Measurements from ENCODE around the gene PPIL4. TPM values are rescaled to one million over a fixed set of nuclear protein-coding genes. Genes with fewer than 3 reads are reported as not detected.

The PPIL4 gene
- total and polyA plus RNA-seq, 4 donors: 37.3 to 52.5 (median 42.3) TPM

GRCh38 chr6:149565527-149566409 is 19.9 kb upstream of the PPIL4 start, which contains the start of gene GINM1:
GINM1 (plus strand) TSS chr6:149566375; CDS start chr6:149566415, 40 bp downstream.
- peaks cover 16% of the 10 kb centered on the region for H3K4me1 ChIP-seq (ENCODE audit: control insufficient read depth, insufficient read depth, low read length)
- WGBS (ENCODE audit: insufficient coverage): 0% methylated on average over 46 of the region's 59 CpGs
- DNase-seq (ENCODE audit: low read depth in 4 of 6, low spot score in 6 of 6): peak; percentile 85 to 98 (median 92)
- H3K27me3 ChIP-seq (ENCODE audit: control insufficient read depth, insufficient read depth, low read length): no peaks in the 10 kb centered on the region
- peaks cover 3% of the 10 kb centered on the region for H3K36me3 ChIP-seq (ENCODE audit: control insufficient read depth, insufficient read depth, low read length)
- peak within 1 kb of the TSS; percentile 78 for H3K27ac ChIP-seq (ENCODE audit: low read depth, low read length)
- peak within 1 kb of the TSS; percentile 81 for H3K4me3 ChIP-seq (ENCODE audit: low read depth, low read length)
- H3K9me3 ChIP-seq (ENCODE audit: control insufficient read depth, insufficient read depth, low read length): no peaks in the 10 kb centered on the region

GRCh38 chr6:149563928-149564325 is 18.1 kb upstream of the PPIL4 start:
- Histone ChIP-seq H3K27ac (ENCODE audit: low read depth, low read length) (no peak overlapping the region), H3K9me3 (ENCODE audit: control insufficient read depth, insufficient read depth, low read length) (no peaks in the 10 kb centered on the region), H3K4me3 (ENCODE audit: low read depth, low read length) (no peak overlapping the region), H3K27me3 (ENCODE audit: control insufficient read depth, insufficient read depth, low read length) (no peaks in the 10 kb centered on the region), H3K36me3 (ENCODE audit: control insufficient read depth, insufficient read depth, low read length) (peaks cover 3% of the 10 kb centered on the region), H3K4me1 (ENCODE audit: control insufficient read depth, insufficient read depth, low read length) (peaks cover 16% of the 10 kb centered on the region)
- 60% methylated on average over 1 of the region's 3 CpGs for WGBS (ENCODE audit: insufficient coverage)
- no peak for DNase-seq (ENCODE audit: low read depth in 4 of 6, low spot score in 6 of 6)

- Histone ChIP-seq H3K9me3 (ENCODE audit: control insufficient read depth, insufficient read depth, low read length) (no peaks in the 10 kb centered on the region), H3K27me3 (ENCODE audit: control insufficient read depth, insufficient read depth, low read length) (no peaks in the 10 kb centered on the region), H3K36me3 (ENCODE audit: control insufficient read depth, insufficient read depth, low read length) (peaks cover 3% of the 10 kb centered on the region), H3K4me3 (ENCODE audit: low read depth, low read length) (no peak overlapping the region), H3K27ac (ENCODE audit: low read depth, low read length) (no peak overlapping the region), H3K4me1 (ENCODE audit: control insufficient read depth, insufficient read depth, low read length) (peaks cover 16% of the 10 kb centered on the region)
- no peak for DNase-seq (ENCODE audit: low read depth in 4 of 6, low spot score in 6 of 6)
- 89% methylated on average over 3 of the region's 5 CpGs for WGBS (ENCODE audit: insufficient coverage)
Measured at GRCh38 chr6:149563203-149563927, 17.5 kb upstream of the PPIL4 start.

GRCh38 chr6:149560736-149561135 is 14.9 kb upstream of the PPIL4 start:
- peaks cover 2% of the 10 kb centered on the region for H3K27me3 ChIP-seq (ENCODE audit: control insufficient read depth, insufficient read depth, low read length)
- no peak overlapping the region for H3K27ac ChIP-seq (ENCODE audit: low read depth, low read length)
- no peak for DNase-seq (ENCODE audit: low read depth in 4 of 6, low spot score in 6 of 6)
- no CpG with 5 or more reads among the region's 3 CpGs for WGBS (ENCODE audit: insufficient coverage)
- no peak overlapping the region for H3K4me3 ChIP-seq (ENCODE audit: low read depth, low read length)
- H3K4me1 ChIP-seq (ENCODE audit: control insufficient read depth, insufficient read depth, low read length): peaks cover 4% of the 10 kb centered on the region
- H3K9me3 ChIP-seq (ENCODE audit: control insufficient read depth, insufficient read depth, low read length): no peaks in the 10 kb centered on the region
- no peaks in the 10 kb centered on the region for H3K36me3 ChIP-seq (ENCODE audit: control insufficient read depth, insufficient read depth, low read length)

- Histone ChIP-seq H3K27me3 (ENCODE audit: control insufficient read depth, insufficient read depth, low read length) (peaks cover 6% of the 10 kb centered on the region), H3K4me3 (ENCODE audit: low read depth, low read length) (no peak overlapping the region), H3K9me3 (ENCODE audit: control insufficient read depth, insufficient read depth, low read length) (no peaks in the 10 kb centered on the region), H3K36me3 (ENCODE audit: control insufficient read depth, insufficient read depth, low read length) (no peaks in the 10 kb centered on the region), H3K27ac (ENCODE audit: low read depth, low read length) (no peak overlapping the region), H3K4me1 (ENCODE audit: control insufficient read depth, insufficient read depth, low read length) (no peaks in the 10 kb centered on the region)
- 100% methylated on average over 1 of the region's 2 CpGs for WGBS (ENCODE audit: insufficient coverage)
- DNase-seq (ENCODE audit: low read depth in 4 of 6, low spot score in 6 of 6): no peak
Measured at GRCh38 chr6:149559389-149559788, 13.5 kb upstream of the PPIL4 start.

- Histone ChIP-seq H3K27me3 (ENCODE audit: control insufficient read depth, insufficient read depth, low read length) (peaks cover 6% of the 10 kb centered on the region), H3K36me3 (ENCODE audit: control insufficient read depth, insufficient read depth, low read length) (no peaks in the 10 kb centered on the region), H3K4me3 (ENCODE audit: low read depth, low read length) (no peak overlapping the region), H3K27ac (ENCODE audit: low read depth, low read length) (no peak overlapping the region), H3K9me3 (ENCODE audit: control insufficient read depth, insufficient read depth, low read length) (no peaks in the 10 kb centered on the region), H3K4me1 (ENCODE audit: control insufficient read depth, insufficient read depth, low read length) (no peaks in the 10 kb centered on the region)
- DNase-seq (ENCODE audit: low read depth in 4 of 6, low spot score in 6 of 6): no peak
Measured at GRCh38 chr6:149558029-149558428, 12.2 kb upstream of the PPIL4 start.

GRCh38 chr6:149551920-149552319 is 6.1 kb upstream of the PPIL4 start:
- H3K4me3 ChIP-seq (ENCODE audit: low read depth, low read length): no peak overlapping the region
- no peak for DNase-seq (ENCODE audit: low read depth in 4 of 6, low spot score in 6 of 6)
- no peak overlapping the region for H3K27ac ChIP-seq (ENCODE audit: low read depth, low read length)
- H3K9me3 ChIP-seq (ENCODE audit: control insufficient read depth, insufficient read depth, low read length): no peaks in the 10 kb centered on the region
- 58% methylated on average over 5 of the region's 5 CpGs for WGBS (ENCODE audit: insufficient coverage)
- no peaks in the 10 kb centered on the region for H3K36me3 ChIP-seq (ENCODE audit: control insufficient read depth, insufficient read depth, low read length)
- H3K4me1 ChIP-seq (ENCODE audit: control insufficient read depth, insufficient read depth, low read length): no peaks in the 10 kb centered on the region
- H3K27me3 ChIP-seq (ENCODE audit: control insufficient read depth, insufficient read depth, low read length): peaks cover 7% of the 10 kb centered on the region

GRCh38 chr6:149545258-149545753 is 537 bp downstream of the PPIL4 start:
- peaks cover 4% of the 10 kb centered on the region for H3K36me3 ChIP-seq (ENCODE audit: control insufficient read depth, insufficient read depth, low read length)
- peaks cover 9% of the 10 kb centered on the region for H3K4me1 ChIP-seq (ENCODE audit: control insufficient read depth, insufficient read depth, low read length)
- 0% methylated on average over 4 of the region's 16 CpGs for WGBS (ENCODE audit: insufficient coverage)
- H3K27me3 ChIP-seq (ENCODE audit: control insufficient read depth, insufficient read depth, low read length): no peaks in the 10 kb centered on the region
- H3K4me3 ChIP-seq (ENCODE audit: low read depth, low read length): peak overlapping the region; percentile 87
- no peaks in the 10 kb centered on the region for H3K9me3 ChIP-seq (ENCODE audit: control insufficient read depth, insufficient read depth, low read length)
- DNase-seq (ENCODE audit: low read depth in 4 of 6, low spot score in 6 of 6): peak in 5 of 6 donors; percentile 15 to 78 (median 37)
- peak overlapping the region; percentile 97 for H3K27ac ChIP-seq (ENCODE audit: low read depth, low read length)

- peak overlapping the region; percentile 87 for H3K4me3 ChIP-seq (ENCODE audit: low read depth, low read length)
Measured at GRCh38 chr6:149544646-149545257, 1.1 kb downstream of the PPIL4 start.

More at GRCh38 chr6:149544646-149545257, 1.1 kb downstream of the PPIL4 start:
- no peaks in the 10 kb centered on the region for H3K9me3 ChIP-seq (ENCODE audit: control insufficient read depth, insufficient read depth, low read length)
- H3K4me1 ChIP-seq (ENCODE audit: control insufficient read depth, insufficient read depth, low read length): peaks cover 9% of the 10 kb centered on the region
- WGBS (ENCODE audit: insufficient coverage): 8% methylated on average over 6 of the region's 12 CpGs
- no peaks in the 10 kb centered on the region for H3K27me3 ChIP-seq (ENCODE audit: control insufficient read depth, insufficient read depth, low read length)
- DNase-seq (ENCODE audit: low read depth in 4 of 6, low spot score in 6 of 6): no peak
- H3K36me3 ChIP-seq (ENCODE audit: control insufficient read depth, insufficient read depth, low read length): peaks cover 10% of the 10 kb centered on the region
- H3K27ac ChIP-seq (ENCODE audit: low read depth, low read length): peak overlapping the region; percentile 97

Measured in spinal cord (tissue), 10 donors.